IMR-90 (cell line): ENCODE data around the gene SPAG16. TPM values are rescaled to one million over a fixed set of nuclear protein-coding genes. Genes with fewer than 3 reads are reported as not detected.

Source experiments
- ATAC-seq: fragments of 200-7000 bp; cut with Tn5 transposase; 2 replicates; pipeline ENCODE4 v1.9.1; 2020; ENCODE audit warnings: low read depth, mild to moderate bottlenecking, moderate library complexity
- BruUV-seq: library from RNA; stranded (reverse); fragments of 400-500 nt; replicated peaks from 2 replicates; lab custom pipeline; 2021; lab: Mats Ljungman, UMichigan
- CTCF ChIA-PET: fragments of 300-600 bp; formaldehyde crosslinking; extraction: SDS; loops from one replicate; lab custom pipeline; 2021; ENCODE audit warnings: antibody characterized with exemption; lab: Yijun Ruan, JAX
- POLR2A ChIA-PET: fragments of 300-600 bp; sonication (Branson Sonifier 250); formaldehyde crosslinking; loops from one replicate; lab custom pipeline; 2022; ENCODE audit warnings: antibody characterized with exemption; ENCODE audit not compliant: unreplicated experiment; lab: Charles Lee
- DNase-seq: peaks from one replicate; pipeline ENCODE4 v3.0.0; 2013
- H2AFZ ChIP-seq: replicated peaks from 2 replicates; pipeline ENCODE3; 2013; ENCODE audit warnings: low read length, mild to moderate bottlenecking; ENCODE audit not compliant: poor library complexity
- H2AK5ac ChIP-seq: 2 replicates; pipeline ENCODE4 v1.6.1; 2013; ENCODE audit warnings: low read depth, low read length, inconsistent platforms
- H2AK9ac ChIP-seq: replicated peaks from 2 replicates; pipeline ENCODE3; 2013; ENCODE audit warnings: mild to moderate bottlenecking, low read depth, low read length, moderate library complexity; ENCODE audit not compliant: poor library complexity
- H2BK120ac ChIP-seq: 2 replicates; pipeline ENCODE4 v1.6.1; 2013; ENCODE audit warnings: low read depth, low read length, inconsistent platforms
- H2BK15ac ChIP-seq: 3 replicates; pipeline ENCODE4 v1.6.1; 2013; ENCODE audit warnings: low read depth, low read length, inconsistent platforms
- H2BK20ac ChIP-seq: 2 replicates; pipeline ENCODE4 v1.6.1; 2013; ENCODE audit warnings: low read depth, mild to moderate bottlenecking, inconsistent platforms, low read length, moderate library complexity
- H2BK5ac ChIP-seq: 2 replicates; pipeline ENCODE4 v1.6.1; 2013; ENCODE audit warnings: mild to moderate bottlenecking, low read depth, low read length, inconsistent platforms; ENCODE audit not compliant: poor library complexity, severe bottlenecking
- H3K14ac ChIP-seq: replicated peaks from 2 replicates; pipeline ENCODE4 v1.6.1; 2013; ENCODE audit warnings: low read depth, low read length, inconsistent platforms
- H3K18ac ChIP-seq: 2 replicates; pipeline ENCODE4 v1.6.1; 2013; ENCODE audit warnings: low read depth, low read length, control low read depth
- H3K23ac ChIP-seq: 2 replicates; pipeline ENCODE4 v1.6.1; 2013; ENCODE audit warnings: low read depth, low read length, inconsistent platforms
- H3K27ac ChIP-seq: 2 replicates; pipeline ENCODE4 v1.5.1; 2013; ENCODE audit warnings: mild to moderate bottlenecking, control low read depth, low read length; ENCODE audit not compliant: insufficient read depth
- H3K27me3 ChIP-seq: 2 replicates; pipeline ENCODE4 v1.6.1; 2013; ENCODE audit warnings: low read length; ENCODE audit not compliant: control insufficient read depth, insufficient read depth
- H3K36me3 ChIP-seq: 2 replicates; pipeline ENCODE4 v1.6.1; 2013; ENCODE audit warnings: low read length, mixed read lengths; ENCODE audit not compliant: control insufficient read depth, insufficient read depth
- H3K4ac ChIP-seq: 2 replicates; pipeline ENCODE4 v1.6.1; 2013; ENCODE audit warnings: low read depth, low read length, inconsistent platforms
- H3K4me1 ChIP-seq: 2 replicates; pipeline ENCODE4 v1.6.1; 2013; ENCODE audit warnings: low read length, mixed read lengths; ENCODE audit not compliant: control insufficient read depth, insufficient read depth
- H3K4me2 ChIP-seq: 2 replicates; pipeline ENCODE4 v1.6.1; 2013; ENCODE audit warnings: low read depth, mild to moderate bottlenecking, control low read depth, low read length, moderate library complexity
- H3K4me3 ChIP-seq: 2 replicates; pipeline ENCODE4 v1.5.1; 2013; ENCODE audit warnings: low read depth, mild to moderate bottlenecking, control low read depth, low read length, moderate library complexity; ENCODE audit not compliant: insufficient read depth
- H3K56ac ChIP-seq: 2 replicates; pipeline ENCODE4 v1.6.1; 2013; ENCODE audit warnings: low read length, inconsistent platforms; ENCODE audit not compliant: insufficient read depth; ENCODE audit errors: extremely low read depth
- H3K79me1 ChIP-seq, 2 experiments: 2 replicates each; pipeline ENCODE4 v1.6.1; 2013; ENCODE audit warnings: low read length in 2 of 2, inconsistent platforms in 1 of 2, low read depth in 1 of 2
- H3K9ac ChIP-seq: 2 replicates; pipeline ENCODE4 v1.6.1; 2013; ENCODE audit warnings: low read depth, low read length, control low read depth
- H3K9me1 ChIP-seq: 2 replicates; pipeline ENCODE4 v1.6.1; 2013; ENCODE audit warnings: low read length, inconsistent platforms; ENCODE audit not compliant: insufficient read depth
- H3K9me3 ChIP-seq: 2 replicates; pipeline ENCODE4 v1.6.1; 2013; ENCODE audit warnings: low read length; ENCODE audit not compliant: control insufficient read depth, insufficient read depth
- H4K20me1 ChIP-seq: 2 replicates; pipeline ENCODE4 v1.6.1; 2013; ENCODE audit warnings: low read length, inconsistent platforms; ENCODE audit not compliant: insufficient read depth
- H4K5ac ChIP-seq: 2 replicates; pipeline ENCODE4 v1.6.1; 2013; ENCODE audit warnings: mild to moderate bottlenecking, low read depth, low read length, control low read depth
- H4K8ac ChIP-seq, 2 experiments: 2 replicates each; pipeline ENCODE4 v1.6.1; 2013; ENCODE audit warnings: low read depth in 2 of 2, low read length in 2 of 2, control low read depth in 1 of 2, inconsistent platforms in 1 of 2
- H4K91ac ChIP-seq: 2 replicates; pipeline ENCODE4 v1.6.1; 2013; ENCODE audit warnings: low read depth, low read length, inconsistent platforms; ENCODE audit not compliant: insufficient read depth
- BHLHE40 ChIP-seq: fragments of 150-350 bp; IDR thresholded peaks from 2 replicates; pipeline ENCODE4 v1.6.1; 2016; ENCODE audit warnings: mild to moderate bottlenecking, low read depth, low read length
- CEBPB ChIP-seq: IDR thresholded peaks from 2 replicates; pipeline ENCODE4 v1.6.1; 2012; ENCODE audit warnings: low read depth, low read length, improper control_type of control experiment
- CHD1 ChIP-seq: IDR thresholded peaks from 2 replicates; pipeline ENCODE4 v1.6.1; 2012; ENCODE audit warnings: low read depth, low read length, improper control_type of control experiment
- FOS ChIP-seq: fragments of 150-350 bp; IDR thresholded peaks from 2 replicates; pipeline ENCODE4 v1.6.1; 2016; ENCODE audit warnings: low read depth, low read length
- MAFK ChIP-seq: IDR thresholded peaks from 2 replicates; pipeline ENCODE4 v1.6.1; 2012; ENCODE audit warnings: low read depth, low read length, improper control_type of control experiment
- MAZ ChIP-seq: IDR thresholded peaks from 2 replicates; pipeline ENCODE4 v1.6.1; 2012; ENCODE audit warnings: low read depth, mild to moderate bottlenecking, low read length, improper control_type of control experiment, moderate library complexity, borderline replicate concordance
- MXI1 ChIP-seq: IDR thresholded peaks from 2 replicates; pipeline ENCODE4 v1.6.1; 2012; ENCODE audit warnings: low read depth, mild to moderate bottlenecking, low read length, moderate library complexity, borderline replicate concordance
- NFE2L2 ChIP-seq: fragments of 150-350 bp; IDR thresholded peaks from 2 replicates; pipeline ENCODE4 v1.6.1; 2016; ENCODE audit warnings: low read depth, mild to moderate bottlenecking, low read length
- POLR2A ChIP-seq: IDR thresholded peaks from 2 replicates; pipeline ENCODE4 v1.6.1; 2012; ENCODE audit warnings: mild to moderate bottlenecking, low read depth, low read length
- RAD21 ChIP-seq: IDR thresholded peaks from 2 replicates; pipeline ENCODE4 v1.6.1; 2012; ENCODE audit warnings: low read length, improper control_type of control experiment
- RCOR1 ChIP-seq: IDR thresholded peaks from 2 replicates; pipeline ENCODE4 v1.6.1; 2012; ENCODE audit warnings: mild to moderate bottlenecking, low read length, improper control_type of control experiment; ENCODE audit not compliant: insufficient replicate concordance
- RFX5 ChIP-seq: IDR thresholded peaks from 2 replicates; pipeline ENCODE4 v1.8.0; 2012; ENCODE audit warnings: low read depth, mild to moderate bottlenecking, low read length, moderate library complexity
- SMC3 ChIP-seq: fragments of 150-350 bp; IDR thresholded peaks from 2 replicates; pipeline ENCODE4 v1.6.1; 2016; ENCODE audit warnings: low read depth, mild to moderate bottlenecking, antibody characterized with exemption, low read length, moderate library complexity
- WGBS, 2 experiments: methylation state at CpG; one replicate each; pipeline versions ENCODE4 v1.1.5 to v1.1.7; 2013; ENCODE audit warnings: missing lambda C conversion rate in 2 of 2; ENCODE audit not compliant: insufficient read length in 1 of 2; ENCODE audit errors: extremely low coverage in 2 of 2; 5-methylcytosine and 5-hydroxymethylcytosine counted together
- dilution Hi-C: fragments of 300-500 bp; cut with HindIII; formaldehyde crosslinking; loops from one replicate; pipeline ENCODE4 v1.14.3; 2018; ENCODE audit warnings: low sequenced_read_pairs; ENCODE audit not compliant: unreplicated experiment
- in situ Hi-C: fragments of 300-500 bp; cut with MboI; formaldehyde crosslinking; loops from 3 replicates; pipeline ENCODE4 v1.14.3; 2019; ENCODE audit warnings: low sequenced_read_pairs, inconsistent platforms, mixed read lengths
- intact Hi-C: fragments of 100-400 bp; cut with micrococcal nuclease; formaldehyde crosslinking; loops from 2 replicates; pipeline ENCODE4 v1.10.0; 2022
- polyA plus RNA-seq, 3 experiments: library from polyadenylated mRNA; depleted of rRNA; stranded (reverse); fragments of >200 nt; gene quantifications; 2 replicates each; pipeline ENCODE4 v1.2.3, GENCODE V29; 2012; ENCODE audit warnings: low replicate concordance in 1 of 3
- total RNA-seq: library from RNA; depleted of rRNA; stranded (reverse); fragments of >200 nt; gene quantifications from 2 replicates; pipeline ENCODE4 v1.2.3, GENCODE V29; 2012
- TF ChIP-seq, protein P1 (sequence below): fragments of 150-350 bp; IDR thresholded peaks from 2 replicates; pipeline ENCODE4 v1.6.1; 2017; ENCODE audit warnings: mild to moderate bottlenecking, antibody characterized with exemption, low read length, low read depth
- TF ChIP-seq, protein P2 (sequence below): fragments of 150-350 bp; IDR thresholded peaks from 2 replicates; pipeline ENCODE4 v1.6.1; 2016; ENCODE audit warnings: low read depth, mild to moderate bottlenecking, low read length, moderate library complexity, borderline replicate concordance
- TF ChIP-seq, protein P3 (sequence below): conservative IDR thresholded peaks from 2 replicates; pipeline ENCODE4 v1.5.1; 2012; ENCODE audit warnings: mild to moderate bottlenecking, low read depth, low read length, improper control_type of control experiment

Gene SPAG16
- total and polyA plus RNA-seq, 2 of the 4 experiments (the other 2 are of a cell fraction) = 7.3 to 13.5 TPM

DNA sequence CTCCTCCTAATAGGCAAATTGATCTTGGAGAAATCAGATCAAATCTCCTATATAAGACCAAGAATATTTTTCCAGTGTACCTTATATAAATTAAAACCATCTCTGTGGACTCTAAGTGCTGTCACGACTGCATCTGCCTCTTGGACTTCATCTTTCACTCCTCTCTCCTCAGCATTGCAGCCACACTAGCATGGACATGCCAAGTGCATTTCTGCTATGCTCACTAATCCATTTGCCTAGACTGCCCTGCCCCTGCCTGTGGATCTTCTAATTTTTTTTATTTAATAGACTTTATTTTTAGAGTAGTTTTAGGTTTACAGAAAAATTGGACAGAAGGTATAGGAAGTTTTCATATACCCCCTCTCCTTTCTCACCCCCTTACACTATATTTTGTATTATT lies 979.9 kb downstream of the SPAG16 start:
- Histone ChIP-seq H4K20me1 (no peaks in the 10 kb centered on the region), H3K4me3 (no peak overlapping the region), H3K9me3 (no peaks in the 10 kb centered on the region), H4K91ac (no peak overlapping the region), H3K9ac (no peak overlapping the region), H3K27ac (no peak overlapping the region), H2BK5ac (no peak overlapping the region), H2BK120ac (no peak overlapping the region), H2BK20ac (no peak overlapping the region), H3K79me1 (no peaks in the 10 kb centered on the region), H4K8ac (no peak overlapping the region), H3K4me1 (no peaks in the 10 kb centered on the region), H2AFZ (no peak overlapping the region), H2AK5ac (no peak overlapping the region), H3K23ac (no peak overlapping the region), H3K18ac (no peak overlapping the region), H2AK9ac (no peak overlapping the region), H3K36me3 (no peaks in the 10 kb centered on the region), H4K5ac (no peak overlapping the region), H2BK15ac (no peak overlapping the region), H3K4me2 (no peak overlapping the region), H3K9me1 (no peaks in the 10 kb centered on the region), H3K27me3 (no peaks in the 10 kb centered on the region), H3K4ac (no peak overlapping the region), H3K56ac (no peak overlapping the region), H3K14ac (no peak overlapping the region)
- WGBS, 2 experiments = 17% methylated on average over 1 of the region's 1 CpG; no CpG with 5 or more reads in 1 of the 2 experiments
- intact Hi-C loops = no loop called here
- TF ChIP-seq RFX5 (no peak), NFE2L2 (no peak), MAFK (no peak), SMC3 (no peak), CHD1 (no peak), CEBPB (no peak), FOS (no peak), RAD21 (no peak), MXI1 (no peak), BHLHE40 (no peak), MAZ (no peak), RCOR1 (no peak), POLR2A (no peak)
- TF ChIP-seq, protein P1, sequence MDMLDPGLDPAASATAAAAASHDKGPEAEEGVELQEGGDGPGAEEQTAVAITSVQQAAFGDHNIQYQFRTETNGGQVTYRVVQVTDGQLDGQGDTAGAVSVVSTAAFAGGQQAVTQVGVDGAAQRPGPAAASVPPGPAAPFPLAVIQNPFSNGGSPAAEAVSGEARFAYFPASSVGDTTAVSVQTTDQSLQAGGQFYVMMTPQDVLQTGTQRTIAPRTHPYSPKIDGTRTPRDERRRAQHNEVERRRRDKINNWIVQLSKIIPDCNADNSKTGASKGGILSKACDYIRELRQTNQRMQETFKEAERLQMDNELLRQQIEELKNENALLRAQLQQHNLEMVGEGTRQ = no peak
- TF ChIP-seq, protein P2, sequence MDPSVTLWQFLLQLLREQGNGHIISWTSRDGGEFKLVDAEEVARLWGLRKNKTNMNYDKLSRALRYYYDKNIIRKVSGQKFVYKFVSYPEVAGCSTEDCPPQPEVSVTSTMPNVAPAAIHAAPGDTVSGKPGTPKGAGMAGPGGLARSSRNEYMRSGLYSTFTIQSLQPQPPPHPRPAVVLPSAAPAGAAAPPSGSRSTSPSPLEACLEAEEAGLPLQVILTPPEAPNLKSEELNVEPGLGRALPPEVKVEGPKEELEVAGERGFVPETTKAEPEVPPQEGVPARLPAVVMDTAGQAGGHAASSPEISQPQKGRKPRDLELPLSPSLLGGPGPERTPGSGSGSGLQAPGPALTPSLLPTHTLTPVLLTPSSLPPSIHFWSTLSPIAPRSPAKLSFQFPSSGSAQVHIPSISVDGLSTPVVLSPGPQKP = no peak
- TF ChIP-seq, protein P3, sequence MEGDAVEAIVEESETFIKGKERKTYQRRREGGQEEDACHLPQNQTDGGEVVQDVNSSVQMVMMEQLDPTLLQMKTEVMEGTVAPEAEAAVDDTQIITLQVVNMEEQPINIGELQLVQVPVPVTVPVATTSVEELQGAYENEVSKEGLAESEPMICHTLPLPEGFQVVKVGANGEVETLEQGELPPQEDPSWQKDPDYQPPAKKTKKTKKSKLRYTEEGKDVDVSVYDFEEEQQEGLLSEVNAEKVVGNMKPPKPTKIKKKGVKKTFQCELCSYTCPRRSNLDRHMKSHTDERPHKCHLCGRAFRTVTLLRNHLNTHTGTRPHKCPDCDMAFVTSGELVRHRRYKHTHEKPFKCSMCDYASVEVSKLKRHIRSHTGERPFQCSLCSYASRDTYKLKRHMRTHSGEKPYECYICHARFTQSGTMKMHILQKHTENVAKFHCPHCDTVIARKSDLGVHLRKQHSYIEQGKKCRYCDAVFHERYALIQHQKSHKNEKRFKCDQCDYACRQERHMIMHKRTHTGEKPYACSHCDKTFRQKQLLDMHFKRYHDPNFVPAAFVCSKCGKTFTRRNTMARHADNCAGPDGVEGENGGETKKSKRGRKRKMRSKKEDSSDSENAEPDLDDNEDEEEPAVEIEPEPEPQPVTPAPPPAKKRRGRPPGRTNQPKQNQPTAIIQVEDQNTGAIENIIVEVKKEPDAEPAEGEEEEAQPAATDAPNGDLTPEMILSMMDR = no peak
- ChIA-PET CTCF (no interaction called here), POLR2A (no interaction called here)
- no TSS peak for BruUV-seq
- no peak for ATAC-seq
- in situ Hi-C loops = no loop called here
- dilution Hi-C loops = no loop called here
- DNase-seq = no peak
